Measurements from ENCODE around the gene MYMX.
"Not testable (repeated sequence)": the region's sequence is repeated elsewhere in the genome, so short reads cannot be mapped to it uniquely, and the experiment has no call there.

The MYMX gene

DNA sequence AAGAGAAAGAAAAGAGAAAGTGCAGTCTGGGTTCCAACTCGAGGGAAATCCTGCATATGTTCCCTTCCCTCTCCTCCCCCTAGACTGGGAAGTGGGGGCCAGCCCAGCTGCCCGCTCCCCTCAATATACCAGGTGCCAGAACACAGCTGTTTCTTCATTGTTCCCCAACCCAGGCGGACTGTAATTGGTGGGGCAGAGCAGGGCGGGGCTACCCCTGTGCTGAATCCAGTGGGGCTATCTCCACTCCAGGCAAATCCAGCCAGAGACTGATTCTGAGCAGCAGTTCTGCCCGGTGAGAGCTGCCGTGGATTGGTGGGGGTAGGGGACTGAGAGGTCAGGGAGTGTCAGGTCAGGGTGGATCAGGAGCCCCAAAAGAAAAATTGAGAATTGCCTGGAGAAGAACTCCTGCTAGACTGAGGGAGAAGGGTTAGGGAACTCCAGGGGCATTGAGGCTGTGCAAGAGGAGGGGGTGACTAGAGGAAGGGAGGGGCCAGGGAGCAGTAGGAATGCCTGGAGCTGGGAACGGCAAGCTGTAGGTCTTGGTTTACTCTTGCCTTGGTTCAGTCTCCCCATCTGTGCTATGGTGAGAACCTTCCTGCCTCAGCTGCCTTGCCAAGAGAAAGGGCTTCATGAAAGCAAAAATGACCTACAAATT, at the start of gene MYMX:
MYMX (plus strand) TSS at position 250 of the 655 bp plus-strand sequence. CDS start 546 bp downstream, outside the sequence.
- no peak for DNase-seq

DNA sequence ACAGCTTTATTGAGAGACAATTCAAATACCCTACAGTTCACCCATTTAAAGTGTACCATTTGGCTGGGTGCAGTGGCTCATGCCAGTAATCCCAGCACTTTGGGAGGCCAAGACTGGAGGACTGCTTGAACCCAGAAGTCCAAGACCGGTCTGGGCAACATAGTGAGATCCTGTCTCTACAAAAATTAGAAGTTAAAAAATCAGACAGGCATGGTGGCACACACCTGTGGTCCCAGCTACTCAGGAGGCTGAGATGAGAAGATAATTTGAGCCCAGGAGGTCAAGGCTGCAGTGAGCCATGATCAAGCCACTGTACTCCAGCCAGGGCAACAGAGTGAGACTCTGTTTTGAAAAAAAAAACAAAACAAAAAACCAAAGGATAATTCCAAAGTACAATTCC, 49.2 kb upstream of the MYMX start:
- no peak for DNase-seq

- no peak for DNase-seq
Measured at GRCh38 chr6:44169154-44169553, 47.6 kb upstream of the MYMX start.

- no peak for DNase-seq
Measured at GRCh38 chr6:44169886-44170570, 46.7 kb upstream of the MYMX start.

- no peak for DNase-seq
Measured at GRCh38 chr6:44171899-44172546, 44.7 kb upstream of the MYMX start.

DNA sequence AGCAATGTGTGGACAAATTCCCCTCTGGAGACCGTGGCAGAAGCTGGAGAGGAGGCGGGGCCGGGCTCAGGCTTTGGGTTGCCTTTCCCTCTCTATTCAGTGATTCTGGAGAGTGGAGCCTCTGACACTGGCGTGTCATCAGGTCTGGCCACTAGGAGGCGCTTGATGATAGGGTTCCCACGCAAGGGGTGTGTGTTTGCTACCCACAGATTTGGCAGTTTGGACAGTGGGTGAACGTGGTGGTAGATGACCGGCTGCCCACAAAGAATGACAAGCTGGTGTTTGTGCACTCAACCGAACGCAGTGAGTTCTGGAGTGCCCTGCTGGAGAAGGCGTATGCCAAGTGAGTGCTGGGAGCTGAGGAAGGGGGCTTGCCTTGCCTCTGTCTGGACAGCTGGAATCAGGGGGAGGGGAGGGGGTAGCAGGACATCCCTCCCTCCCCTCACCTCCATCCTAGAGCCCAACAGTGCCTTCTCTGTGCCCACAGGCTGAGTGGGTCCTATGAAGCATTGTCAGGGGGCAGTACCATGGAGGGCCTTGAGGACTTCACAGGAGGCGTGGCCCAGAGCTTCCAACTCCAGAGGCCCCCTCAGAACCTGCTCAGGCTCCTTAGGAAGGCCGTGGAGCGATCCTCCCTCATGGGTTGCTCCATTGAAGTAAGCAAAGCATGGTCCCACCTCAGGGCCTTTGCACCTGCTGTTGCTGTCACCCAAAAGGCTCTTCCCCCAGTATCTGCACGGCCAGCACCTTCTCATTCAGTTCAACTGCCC, 43.8 kb upstream of the MYMX start:
- peak; percentile 48 to 62 (median 61) for DNase-seq

DNA sequence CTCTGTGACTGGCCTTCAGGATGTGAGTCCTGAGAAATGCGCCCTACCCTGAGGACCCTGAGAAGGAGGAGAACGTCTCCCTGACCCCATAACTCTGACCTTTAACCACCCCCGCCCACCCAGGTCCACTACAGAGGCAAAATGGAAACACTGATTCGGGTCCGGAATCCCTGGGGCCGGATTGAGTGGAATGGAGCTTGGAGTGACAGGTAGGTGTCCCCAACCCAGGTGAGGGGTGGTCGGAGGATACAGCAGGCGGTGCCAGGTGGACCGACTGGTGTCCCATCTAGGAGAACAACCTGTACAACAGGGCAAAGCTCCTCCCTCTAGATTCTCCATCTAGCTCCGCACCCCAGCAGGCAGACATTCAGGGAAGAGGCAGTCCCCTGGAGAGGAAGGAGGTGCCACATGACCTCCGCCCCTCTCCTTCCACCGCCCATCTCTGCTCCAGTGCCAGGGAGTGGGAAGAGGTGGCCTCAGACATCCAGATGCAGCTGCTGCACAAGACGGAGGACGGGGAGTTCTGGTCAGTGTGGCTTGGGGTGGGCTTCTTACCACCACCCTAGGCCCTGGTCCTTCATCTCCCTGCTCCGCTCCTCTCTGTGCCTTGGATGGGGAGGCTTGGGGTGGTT, 40.5 kb upstream of the MYMX start:
- DNase-seq = no peak

GRCh38 chr6:44176762-44177509, 39.8 kb upstream of the MYMX start:
- DNase-seq = no peak

- no peak for DNase-seq
Measured at GRCh38 chr6:44177691-44178423, 38.9 kb upstream of the MYMX start.

GRCh38 chr6:44178424-44179071, 38.2 kb upstream of the MYMX start:
- no peak for DNase-seq

DNA sequence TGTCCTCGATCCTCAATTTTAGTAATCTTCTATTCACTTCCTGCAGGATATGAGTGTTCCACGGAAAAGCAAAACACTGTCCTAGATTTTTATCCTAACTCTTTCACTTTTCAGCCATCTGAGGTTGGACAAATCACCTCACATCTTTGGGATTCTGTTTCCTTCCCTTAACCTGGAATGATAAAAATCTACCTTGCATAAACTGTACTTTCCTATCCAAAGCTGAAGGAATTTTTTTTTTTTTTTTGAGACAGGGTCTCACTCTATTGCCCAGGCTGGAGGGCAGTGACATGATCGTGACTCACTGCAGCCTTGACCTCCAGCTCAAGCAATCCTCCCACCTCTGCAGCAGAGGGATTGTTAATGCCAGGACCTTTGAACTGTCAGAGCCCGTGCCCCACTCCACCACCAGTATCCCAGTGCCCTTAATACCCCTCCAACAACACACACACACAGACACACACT, 37.6 kb upstream of the MYMX start:
- no peak for DNase-seq

DNA sequence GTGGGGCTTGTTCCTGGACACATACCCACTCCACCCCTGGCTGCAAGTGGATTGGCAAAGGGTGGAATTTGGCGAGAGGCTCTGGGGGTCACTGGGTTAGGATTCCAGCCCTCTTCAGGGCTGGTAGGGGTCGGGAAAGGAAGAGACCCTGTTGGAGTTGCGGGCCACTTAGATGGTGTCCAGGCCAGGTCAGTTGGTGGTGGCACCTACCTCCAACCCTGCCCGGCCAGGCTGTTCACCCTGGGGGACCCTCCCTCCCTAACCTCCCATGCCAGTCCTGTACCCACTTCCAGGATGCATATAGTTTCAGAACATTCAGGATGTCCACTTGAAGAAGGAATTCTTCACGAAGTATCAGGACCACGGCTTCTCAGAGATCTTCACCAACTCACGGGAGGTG, 37.1 kb upstream of the MYMX start:
- DNase-seq = no peak

GRCh38 chr6:44180406-44180805, 36.3 kb upstream of the MYMX start:
- no peak for DNase-seq

- no peak for DNase-seq
Measured at GRCh38 chr6:44180886-44181285, 35.8 kb upstream of the MYMX start.

DNA sequence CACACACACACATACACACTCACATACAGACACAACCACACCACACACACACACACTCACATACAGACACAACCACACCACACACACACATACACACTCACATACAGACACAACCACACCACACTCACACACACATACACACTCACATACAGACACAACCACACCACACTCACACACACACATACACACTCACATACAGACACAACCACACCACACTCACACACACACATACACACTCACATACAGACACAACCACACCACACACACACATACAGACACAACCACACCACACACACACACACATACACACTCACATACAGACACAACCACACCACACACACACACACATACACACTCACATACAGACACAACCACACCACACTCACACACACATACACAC, 34.9 kb upstream of the MYMX start:
- not testable (repeated sequence) for DNase-seq

DNA sequence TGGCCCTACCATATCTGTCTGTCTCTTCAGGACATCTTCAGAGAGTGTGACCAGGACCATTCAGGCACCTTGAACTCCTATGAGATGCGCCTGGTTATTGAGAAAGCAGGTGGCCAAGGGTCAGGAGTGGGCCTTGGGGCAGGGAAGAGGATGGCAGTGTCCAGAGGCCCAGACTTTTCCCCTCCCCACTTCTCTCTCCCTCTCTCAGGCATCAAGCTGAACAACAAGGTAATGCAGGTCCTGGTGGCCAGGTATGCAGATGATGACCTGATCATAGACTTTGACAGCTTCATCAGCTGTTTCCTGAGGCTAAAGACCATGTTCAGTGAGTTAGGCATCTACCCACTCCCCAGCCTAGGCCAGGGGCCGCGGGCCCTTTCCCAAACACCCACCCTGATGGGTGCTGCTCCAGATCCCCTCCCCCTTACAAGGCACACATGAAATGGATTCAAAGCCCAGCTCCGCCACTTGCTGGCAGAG, 33.8 kb upstream of the MYMX start:
- no peak for DNase-seq

- no peak for DNase-seq
Measured at GRCh38 chr6:44183783-44184182, 32.9 kb upstream of the MYMX start.

- DNase-seq = not testable (repeated sequence)
Measured at GRCh38 chr6:44185356-44185755, 31.4 kb upstream of the MYMX start.

DNA sequence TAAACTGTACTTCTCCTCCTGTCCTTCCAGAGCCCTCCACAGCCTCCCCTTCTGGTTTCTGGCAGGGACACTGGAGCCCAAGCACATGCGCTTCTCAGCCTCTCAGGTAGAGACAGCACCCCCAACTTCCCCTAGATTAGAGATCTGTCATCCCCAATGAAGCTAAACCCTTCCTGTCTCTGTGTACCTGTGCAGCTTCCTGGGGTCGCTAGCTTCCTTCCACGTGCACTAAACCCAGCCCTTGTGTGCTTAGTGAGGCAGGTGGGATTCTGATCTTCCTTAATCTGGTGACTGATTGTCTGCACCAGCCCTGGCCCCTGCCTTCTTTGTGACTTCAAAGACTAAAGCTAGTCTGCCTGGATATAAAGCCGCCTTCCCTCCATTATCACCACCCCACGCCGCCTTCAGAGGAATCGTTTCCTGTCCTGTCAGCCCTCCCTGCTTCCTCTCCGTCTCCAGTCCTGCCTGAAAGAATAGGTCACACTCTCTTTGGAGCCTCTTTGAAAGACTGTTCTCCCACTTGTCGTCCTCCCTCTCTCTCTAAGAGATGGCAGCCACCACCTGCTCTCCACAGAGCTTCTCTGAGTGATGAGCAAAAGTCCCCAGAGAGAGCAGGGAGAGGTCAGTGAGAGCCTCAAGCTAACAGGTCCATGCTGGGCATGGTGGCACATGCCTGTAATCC, 30.6 kb upstream of the MYMX start:
- no peak for DNase-seq

GRCh38 chr6:44186635-44187025, 30.1 kb upstream of the MYMX start:
- DNase-seq = no peak

Data from activated CD4-positive, CD25-positive, alpha-beta regulatory T cell (primary cell).